Right renal cortex interstitium (tissue), 3 donors: ENCODE data around the gene AZIN2. TPM values are rescaled to one million over a fixed set of nuclear protein-coding genes. Genes with fewer than 3 reads are reported as not detected.
"Not testable (repeated sequence)": the region's sequence is repeated elsewhere in the genome, so short reads cannot be mapped to it uniquely, and the experiment has no call there.

Source experiments
- DNase-seq, 3 donors: peaks; one replicate each; pipeline ENCODE4 v3.0.0-alpha.2; 2013; ENCODE audit warnings: low read depth in 3 of 3, low spot score in 2 of 3
- polyA plus RNA-seq, 3 donors: library from polyadenylated mRNA; unstranded; fragments of 120-200 nt; gene quantifications; one replicate each; pipeline ENCODE4 v1.2.1, GENCODE V29; 2013; ENCODE audit not compliant: insufficient read length in 3 of 3

The AZIN2 gene
- polyA plus RNA-seq, 3 donors = 5.2 to 7.6 (median 5.5) TPM

DNA sequence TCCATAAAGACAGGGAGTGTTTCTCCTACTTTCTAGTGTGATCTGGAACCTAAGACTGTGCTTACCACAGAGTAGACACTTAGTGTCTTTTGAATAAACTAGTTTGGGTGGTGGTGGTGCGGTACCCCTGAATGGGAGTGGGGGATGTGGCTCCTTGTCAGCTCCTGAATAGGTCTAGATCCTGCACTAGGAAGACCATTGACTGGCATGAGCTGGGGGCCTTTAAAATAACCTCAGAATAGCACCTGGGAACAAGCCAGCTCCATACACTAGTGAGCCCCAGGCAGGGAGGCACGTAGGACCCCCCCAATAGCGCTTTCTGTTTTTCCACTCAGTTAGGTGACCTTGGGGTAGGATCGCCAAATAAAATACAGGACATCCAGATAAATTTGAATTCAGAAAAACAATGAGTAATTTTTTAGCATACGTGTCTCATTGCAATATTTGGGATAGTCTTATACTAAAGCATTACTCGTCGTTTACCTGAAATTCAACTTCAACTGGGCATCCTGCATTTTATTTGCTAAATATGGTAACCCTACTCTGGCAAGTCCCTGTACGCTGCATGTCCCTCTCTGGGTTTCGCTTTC is 45.6 kb downstream of the AZIN2 start:
- DNase-seq = no peak

DNA sequence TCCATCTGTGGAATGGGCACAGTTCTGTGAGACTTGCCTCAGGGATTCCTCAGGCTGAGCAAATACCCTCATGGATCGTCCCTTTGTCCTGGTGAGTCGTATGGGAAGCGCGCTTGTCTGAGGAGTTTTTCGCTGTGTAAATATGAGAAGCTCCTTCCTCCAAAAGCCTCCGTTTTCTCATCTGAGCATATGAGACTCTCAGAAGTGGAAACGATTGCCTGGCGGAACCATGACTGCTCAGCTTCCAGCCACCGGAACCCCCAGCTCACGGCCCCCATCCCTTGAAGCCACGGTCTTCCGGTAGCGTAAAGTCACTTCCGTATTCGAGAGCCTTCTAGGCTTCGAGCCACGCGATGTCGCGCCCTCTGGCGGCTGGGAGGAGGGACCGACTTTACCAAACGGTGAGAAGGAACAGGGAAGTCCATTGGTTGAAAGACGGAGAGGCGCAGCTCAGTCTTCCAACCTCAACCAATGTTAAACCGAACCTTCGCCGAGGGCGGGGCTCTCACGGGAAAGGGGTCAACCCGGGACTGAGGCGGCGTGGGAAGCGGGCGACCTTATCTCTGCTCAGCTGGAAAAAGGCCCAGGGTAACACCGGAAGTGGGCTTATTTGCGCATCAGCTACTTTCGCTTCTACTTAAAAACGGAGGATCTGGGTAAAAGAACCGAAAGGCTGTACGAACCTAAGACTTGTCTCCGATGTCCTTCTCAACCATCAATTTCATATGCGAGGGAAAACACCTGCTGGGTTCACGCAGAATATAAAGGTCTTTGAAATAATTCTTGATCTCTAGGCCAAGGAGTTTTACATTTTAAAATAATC is 46.3 kb downstream of the AZIN2 start:
- peak; percentile 99 for DNase-seq

DNA sequence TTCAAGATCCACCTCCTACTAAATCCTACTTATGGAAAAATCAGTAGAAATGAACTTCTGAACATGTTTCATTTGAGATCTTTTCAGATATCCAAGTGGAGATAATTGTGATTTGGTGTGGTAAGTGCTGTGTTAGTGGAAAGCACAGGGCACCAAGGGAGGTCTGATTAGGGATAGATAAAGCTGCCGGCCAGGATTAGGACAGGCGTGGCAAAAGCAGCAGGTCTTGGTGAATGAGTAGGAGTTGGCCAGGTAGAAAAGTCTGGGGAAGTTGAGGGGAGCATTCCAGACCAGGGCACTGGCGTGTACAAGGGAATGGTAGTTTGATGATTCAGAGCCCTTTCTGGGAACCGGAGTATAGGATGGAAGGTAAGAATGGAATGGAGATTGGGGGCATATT is 47.8 kb downstream of the AZIN2 start:
- no peak for DNase-seq

DNA sequence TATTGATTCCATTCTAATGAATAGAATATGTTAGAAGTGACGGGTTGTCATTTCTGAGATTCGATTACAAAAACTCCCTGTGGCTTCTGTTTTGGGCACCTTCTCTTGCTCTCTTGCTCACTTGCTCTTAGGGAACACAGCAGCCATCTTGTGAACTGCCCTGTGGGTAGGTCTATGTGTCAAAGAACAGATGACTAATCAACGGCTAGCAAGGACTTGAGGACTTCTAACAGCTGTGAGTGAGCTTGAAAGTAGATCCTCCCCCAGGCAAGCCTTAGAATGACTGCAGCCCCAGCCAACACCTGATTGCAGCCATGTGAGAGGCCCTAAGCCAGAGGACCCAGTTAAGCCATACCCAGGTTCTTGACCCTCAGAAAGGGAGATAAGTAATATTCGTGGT is 49.3 kb downstream of the AZIN2 start:
- DNase-seq = no peak

DNA sequence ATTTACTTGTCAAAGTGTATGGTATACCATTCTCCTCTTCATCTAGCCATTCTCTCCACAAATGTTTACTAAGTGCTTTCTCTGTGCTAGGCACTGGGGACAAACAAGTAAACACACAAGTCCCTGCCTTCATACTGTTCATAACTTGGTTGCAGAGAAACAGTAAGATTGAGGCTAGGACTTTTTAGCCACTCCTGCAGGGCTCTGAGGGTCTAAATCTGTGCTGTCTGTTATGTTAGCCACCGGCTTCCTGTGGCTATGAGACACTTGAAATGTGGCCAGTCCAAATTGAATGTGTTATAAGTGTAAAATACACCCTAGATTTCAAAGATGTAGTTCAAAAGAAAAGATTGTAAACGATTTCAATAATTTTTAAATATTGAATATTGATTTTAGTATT is 50.2 kb downstream of the AZIN2 start:
- no peak for DNase-seq

DNA sequence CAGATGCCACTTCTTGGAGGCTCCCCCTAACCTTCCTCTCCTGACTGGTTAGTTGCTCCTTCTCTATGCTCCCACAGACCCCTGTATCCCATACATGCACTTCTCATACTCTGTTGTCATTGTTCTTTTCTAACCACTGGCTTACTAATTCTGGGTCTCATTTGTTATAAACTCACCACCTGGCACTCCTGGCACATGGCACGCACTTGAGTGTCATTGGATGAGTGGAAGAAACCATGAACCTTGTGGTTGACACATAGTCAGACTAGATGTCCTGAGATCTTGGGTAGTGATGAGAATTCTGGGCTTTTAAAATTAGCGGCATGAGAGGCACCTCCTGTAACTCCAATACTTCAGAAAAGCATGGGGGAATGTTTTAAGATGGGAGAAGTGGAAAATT is 51.6 kb downstream of the AZIN2 start:
- DNase-seq = no peak

DNA sequence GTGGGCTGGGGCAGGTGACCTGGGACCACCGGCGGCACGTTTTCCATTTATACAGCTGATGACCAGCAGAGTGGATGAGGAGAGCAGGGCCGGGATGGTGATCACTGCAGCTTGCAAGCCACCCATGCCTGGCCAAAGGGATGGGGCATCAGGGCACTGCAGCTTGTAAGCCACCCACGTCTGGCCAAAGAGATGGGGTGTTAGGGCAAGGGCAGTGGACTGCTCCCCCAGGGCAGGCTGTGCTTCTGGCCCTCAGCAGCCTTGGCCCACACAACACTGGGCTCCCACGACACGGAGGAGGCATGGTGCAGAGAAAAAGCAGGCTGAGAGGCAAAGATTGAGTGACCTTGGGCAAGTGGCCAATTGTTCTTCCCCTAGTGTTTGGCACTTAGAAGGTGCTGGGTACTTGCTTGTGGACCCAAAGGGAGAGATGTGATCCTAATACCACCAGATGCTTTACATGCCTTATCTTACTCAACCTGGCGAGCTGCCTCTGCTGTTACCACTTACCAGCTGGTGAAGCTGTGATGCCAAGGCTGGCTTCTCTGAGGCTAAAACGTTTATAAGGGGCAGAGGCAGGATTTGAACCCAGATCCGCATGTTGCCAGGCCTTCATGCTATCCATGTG is 52.6 kb downstream of the AZIN2 start:
- no peak for DNase-seq

DNA sequence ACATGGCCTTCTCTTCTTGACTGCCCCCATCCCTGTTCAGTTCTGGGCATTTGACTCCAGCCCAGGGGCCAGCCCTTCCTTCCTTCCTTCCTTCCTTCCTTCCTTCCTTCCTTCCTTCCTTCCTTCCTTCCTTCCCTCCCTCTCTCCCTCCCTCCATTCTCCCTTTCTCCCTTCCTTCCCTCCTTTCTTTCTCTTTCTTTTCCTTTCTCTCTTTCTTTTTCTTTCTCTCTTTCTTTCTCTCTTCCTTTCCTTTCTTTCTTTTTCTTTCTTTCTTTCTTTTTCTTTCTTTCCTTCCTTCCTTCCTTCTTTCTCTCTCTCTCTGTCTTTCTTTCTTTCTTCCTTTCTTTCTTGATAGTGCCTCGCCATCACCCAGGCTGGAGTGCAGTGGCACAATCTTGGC is 55.1 kb downstream of the AZIN2 start:
- DNase-seq = not testable (repeated sequence)

DNA sequence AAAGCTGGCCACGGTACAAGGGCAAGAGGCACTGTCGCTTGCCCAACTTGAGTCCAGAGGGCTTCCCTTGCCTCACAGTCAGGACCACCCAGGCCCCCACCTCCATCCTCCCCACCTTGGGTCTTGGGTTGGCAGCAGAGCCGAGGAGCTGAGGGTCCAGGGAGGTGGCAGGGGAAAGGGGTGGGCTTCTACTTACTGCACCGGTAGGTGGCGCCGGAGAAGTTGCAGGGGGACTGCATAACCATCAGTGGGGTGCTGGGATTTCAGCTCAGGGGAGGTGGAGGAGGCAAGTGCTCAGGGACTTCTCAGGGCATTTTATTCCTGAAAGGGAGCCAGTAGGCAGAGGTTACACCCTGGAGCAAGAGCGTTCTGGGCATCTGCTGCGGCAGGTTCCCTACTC is 56.8 kb downstream of the AZIN2 start:
- no peak for DNase-seq

DNA sequence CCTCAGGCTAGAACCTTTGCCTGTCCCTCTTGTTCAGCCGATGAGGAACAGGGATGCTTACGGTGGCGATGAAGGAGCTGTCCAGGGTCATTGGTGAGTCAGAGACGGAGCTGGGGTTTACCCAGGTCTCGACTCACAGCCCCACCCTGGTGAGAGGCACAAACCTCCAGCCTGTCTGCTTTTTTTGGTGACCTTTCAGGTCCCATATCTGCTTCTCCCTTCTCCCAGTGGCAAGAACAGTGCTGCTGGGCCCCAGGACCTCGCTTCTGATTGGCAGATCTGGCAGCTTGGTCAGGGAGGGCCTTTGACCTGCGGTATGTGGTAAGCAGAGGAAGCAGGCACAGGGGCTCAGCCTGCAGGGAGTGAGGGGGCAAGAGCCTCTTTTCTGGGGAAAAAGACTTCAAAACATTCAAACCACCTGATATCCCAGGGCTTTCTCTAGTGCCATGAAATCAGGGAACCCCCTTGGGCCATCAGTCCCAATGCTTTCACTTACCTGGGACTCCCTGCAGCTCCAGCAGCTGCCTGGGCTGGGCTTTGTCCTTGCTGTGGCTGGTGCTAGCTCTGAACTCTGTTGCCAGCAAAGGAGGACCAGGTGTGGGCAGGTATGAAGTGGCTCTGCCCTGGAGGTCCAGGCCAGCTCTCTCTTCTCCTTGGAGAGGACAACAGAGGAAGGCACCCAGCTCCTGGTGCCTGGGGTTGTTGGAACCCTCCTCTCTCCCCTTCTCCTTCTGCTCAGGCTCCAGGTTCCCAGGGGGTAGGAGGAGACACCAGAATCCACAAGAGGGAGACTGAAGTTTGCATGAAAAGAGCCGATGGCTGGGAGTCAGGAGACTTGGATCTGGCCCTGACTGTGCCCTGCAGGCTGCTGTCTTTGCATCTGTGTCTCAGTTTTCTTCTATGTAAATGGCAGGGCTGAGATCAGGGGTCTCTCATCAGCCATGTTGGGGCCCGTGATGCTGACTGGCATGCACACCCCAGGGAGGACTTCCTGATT is 59.5 kb downstream of the AZIN2 start:
- no peak for DNase-seq

DNA sequence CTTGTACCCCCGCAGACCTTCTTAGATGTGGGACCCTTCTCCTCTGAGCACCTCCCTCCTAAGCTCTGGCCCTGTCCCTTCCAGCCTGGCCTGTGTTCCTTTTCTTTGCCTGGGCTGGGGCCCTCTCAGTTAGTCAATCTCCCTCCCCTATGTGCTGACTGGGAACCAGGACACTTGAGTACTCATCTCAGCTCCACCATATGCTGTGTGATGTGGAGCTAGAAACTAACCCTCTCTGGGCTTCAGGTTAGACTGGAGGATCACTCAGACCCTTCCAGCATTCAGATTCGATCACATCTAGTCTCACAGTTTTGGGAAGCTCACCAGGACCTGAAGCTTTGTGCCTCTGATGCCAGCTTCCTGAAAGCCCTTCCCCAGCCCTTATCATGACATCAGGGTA is 60.3 kb downstream of the AZIN2 start:
- no peak for DNase-seq

DNA sequence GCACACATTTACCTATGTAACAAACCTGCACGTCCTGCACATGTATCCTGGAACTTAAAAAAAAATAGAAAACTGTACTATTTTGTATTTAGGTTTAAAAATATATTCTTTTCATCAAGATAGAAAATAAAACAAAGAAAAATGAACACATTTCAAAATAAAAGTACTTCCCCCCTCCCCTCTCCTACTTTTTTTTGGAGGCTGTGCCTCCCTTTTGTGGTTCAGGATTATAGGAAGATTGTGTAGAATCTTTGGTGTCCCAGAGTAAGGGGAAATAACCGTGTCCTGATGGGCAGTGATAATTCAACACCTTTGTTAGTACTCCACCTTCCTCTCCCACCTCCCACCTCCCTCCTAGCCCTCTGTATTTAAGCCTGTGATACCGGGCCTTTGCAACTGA is 60.8 kb downstream of the AZIN2 start:
- DNase-seq = no peak

DNA sequence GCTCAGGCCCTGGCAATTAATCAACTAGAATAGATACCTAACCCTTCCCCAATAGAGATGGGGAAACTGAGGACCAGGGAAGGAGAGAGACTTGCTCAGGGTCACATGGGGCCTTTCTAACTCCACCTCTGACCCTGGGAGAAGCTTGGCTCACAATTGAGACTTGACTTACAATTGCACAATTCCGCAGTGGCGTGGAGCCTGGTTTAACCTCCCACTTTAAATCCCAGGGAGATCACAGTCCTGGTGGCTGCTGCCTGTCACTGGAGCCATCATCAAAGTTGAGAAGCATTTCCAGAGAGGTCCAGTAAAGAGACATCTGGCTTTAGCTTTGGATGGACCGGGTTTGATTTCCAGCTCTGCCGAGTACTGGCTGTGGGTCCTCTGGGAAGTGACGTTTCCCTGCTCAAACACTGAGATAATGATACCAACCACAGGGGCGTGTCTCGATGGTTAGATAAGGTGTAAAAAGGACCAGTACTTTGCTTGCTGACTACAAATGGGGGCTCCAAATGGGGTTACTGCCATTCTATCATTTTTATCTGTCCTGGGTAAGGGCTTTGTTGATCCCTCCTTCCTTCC is 61.6 kb downstream of the AZIN2 start:
- no peak for DNase-seq

DNA sequence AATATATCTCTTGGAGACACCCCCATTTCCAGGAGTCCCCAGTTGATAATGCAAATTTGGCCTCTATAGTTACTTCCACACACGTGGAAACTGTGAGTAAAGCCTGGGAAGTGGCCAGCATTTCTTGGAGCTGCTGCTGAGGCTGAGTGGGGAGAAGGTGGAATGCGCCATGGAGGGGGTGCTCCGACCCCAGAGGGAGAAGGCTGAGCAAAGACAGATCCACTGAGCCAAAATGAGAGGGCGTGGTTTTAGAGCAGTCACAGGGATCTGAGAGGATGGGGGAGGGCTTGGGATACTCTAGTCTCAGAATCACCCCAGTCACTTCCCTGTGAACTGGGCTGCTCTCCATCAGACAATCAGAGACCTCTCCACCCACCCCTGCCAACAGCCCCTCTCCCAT is 62.2 kb downstream of the AZIN2 start:
- DNase-seq = no peak

DNA sequence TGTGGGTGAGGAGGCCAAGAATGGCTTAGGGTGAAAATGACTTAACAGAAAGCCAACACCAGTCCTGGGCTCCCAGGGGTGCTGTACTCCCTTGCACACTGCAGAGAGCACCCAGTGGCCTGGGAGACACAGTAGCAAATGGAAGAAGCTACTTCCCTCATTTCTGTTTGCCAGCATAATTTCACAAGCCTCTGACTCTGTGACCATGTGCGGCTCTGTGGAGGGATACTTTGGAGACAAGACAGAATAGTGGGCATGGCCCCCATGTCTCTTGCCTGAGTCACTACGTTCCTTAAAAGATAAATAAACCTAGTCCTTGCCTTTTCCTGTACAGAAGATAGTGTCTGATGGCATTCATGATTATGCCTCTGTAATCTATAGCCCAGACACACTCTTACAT is 62.7 kb downstream of the AZIN2 start:
- DNase-seq = no peak

DNA sequence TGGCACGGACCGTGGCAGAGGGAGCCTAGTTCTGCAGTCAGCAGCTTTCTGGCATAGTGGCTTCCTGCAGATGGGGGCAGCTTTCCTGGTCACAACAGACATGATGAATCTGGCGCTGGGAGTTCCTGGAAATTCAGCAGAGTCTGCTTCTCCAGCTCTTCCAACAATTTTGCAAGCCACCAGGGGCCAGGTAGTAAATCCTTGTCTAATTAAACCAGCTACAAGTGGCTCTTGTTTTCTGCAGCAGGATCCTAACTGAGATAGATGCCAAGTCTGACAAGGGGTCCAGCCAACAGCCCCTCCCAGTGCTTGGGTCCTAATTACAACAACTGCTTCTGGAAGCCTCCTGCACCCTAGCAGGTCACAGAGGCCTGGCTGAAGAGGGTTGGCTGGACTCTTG is 65.0 kb downstream of the AZIN2 start:
- DNase-seq = no peak

DNA sequence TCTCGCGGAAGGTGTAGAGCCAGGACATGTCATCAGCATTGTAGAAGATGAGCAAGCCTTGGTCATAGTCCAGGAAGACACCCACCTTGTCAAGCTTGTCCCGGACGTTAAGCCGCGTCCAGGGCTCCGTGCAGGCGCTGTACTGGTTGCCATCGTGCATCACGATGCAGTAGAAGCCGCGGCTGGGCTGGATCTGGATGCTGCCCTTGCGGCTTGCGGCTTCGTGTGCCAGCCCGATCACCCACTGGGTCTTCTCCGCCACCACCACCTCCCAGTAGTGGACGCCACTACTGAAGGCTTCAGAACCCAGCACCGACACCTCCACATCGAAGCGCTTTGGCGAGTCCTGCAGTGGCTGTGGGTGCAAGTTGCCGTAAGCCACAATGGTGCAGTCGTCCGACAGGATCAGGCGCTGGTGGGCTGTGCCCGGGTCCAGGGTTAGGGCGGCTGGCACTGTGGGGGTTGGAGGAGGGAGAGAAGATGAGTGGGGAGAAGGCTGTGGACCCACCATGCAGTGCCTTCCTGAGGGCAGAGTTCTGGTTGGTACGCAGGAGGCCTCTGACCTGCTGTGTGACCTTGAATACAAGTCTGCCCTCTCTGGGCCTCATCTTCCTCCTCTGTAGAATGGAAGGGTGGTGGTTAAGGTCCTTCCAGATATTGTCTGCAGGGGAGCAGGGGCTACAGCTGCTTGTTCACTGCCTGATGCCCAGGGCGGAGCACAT is 66.5 kb downstream of the AZIN2 start:
- no peak for DNase-seq

DNA sequence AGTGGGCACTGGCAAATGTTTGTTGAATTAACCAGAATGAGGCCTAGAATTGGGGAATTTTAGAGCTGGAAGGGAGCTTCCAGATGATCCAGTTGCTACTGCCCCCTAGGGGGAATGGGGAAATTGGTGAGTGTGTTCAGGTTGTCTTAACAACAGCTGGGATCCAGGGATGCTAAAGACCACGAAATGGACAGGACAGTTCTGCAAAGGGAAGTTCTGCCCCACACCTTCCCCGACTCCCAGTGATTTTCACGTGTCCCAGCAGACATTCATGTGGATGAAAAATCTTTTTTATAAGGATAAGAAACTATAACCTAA is 67.0 kb downstream of the AZIN2 start:
- no peak for DNase-seq

DNA sequence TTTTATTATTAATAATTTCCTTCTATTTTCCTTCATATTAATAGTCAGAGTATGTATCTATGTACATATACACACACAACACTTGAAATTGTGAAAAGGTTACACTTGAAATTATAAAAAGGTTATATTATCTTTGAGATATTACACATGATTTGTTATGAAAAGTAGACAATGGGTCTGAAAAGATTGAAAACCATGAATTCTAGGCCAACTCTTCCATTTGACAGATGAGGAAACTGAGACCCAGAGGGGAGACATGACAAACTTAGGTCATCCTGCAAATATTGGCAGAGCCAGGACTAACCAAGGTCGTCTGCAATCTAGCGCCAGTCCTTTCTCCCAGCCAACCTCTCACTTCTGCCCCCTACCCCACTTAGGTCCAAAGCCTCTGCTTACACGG is 67.7 kb downstream of the AZIN2 start:
- no peak for DNase-seq
